PFSK-1 (cell line): ENCODE results near the gene KYAT1.

Source experiments
- POLR2AphosphoS5 ChIP-seq: IDR thresholded peaks from 2 replicates; pipeline ENCODE4 v1.6.1; 2012; ENCODE audit warnings: low read depth, mild to moderate bottlenecking, control low read depth, low read length, moderate library complexity
- TAF1 ChIP-seq: IDR thresholded peaks from 2 replicates; pipeline ENCODE4 v1.6.1; 2012; ENCODE audit warnings: low read length, control low read depth, borderline replicate concordance; ENCODE audit not compliant: insufficient read depth

DNA sequence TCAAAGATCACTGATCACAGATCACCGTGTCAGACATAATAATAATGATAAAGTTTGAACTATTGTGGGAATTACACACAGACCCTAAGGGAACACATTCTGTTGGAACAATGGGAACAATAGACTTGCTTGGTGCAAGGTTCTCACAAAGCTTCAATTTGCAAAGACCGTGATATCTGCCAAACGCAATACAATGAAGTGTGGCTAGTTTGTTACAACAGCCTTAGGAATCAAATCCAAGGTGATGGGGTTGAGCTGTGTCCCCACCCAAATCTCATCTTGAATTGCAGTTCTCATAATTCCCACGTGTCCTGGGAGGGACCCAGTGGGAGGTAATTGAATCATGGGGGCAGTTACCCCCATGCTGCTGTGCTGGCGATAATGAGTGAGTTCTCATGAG, 20.8 kb downstream of the KYAT1 start:
- no peak for TF ChIP-seq POLR2AphosphoS5
- TF ChIP-seq TAF1 = no peak
